Measurements from ENCODE around the gene PCGF6. TPM values are rescaled to one million over a fixed set of nuclear protein-coding genes. Genes with fewer than 3 reads are reported as not detected.
A peak's percentile ranks its signal among the peaks of the same experiment; 100 is the strongest.

Gene PCGF6
- 24.7 TPM for total RNA-seq (2021; ENCODE audit: unreplicated experiment)
- 8.4 and 12.5 TPM in 2 replicates for polyA plus RNA-seq (2012)
- Bru-seq, nascent RNA = percentile 77 among the genes with signal in this experiment
- percentile 78 among the genes with signal in this experiment for BruChase-seq, experiment 1, labeled RNA remaining after a 6-hour chase
- percentile 72 among the genes with signal in this experiment for BruChase-seq, experiment 2, labeled RNA remaining after a 2-hour chase
- long read RNA-seq, transcript PCGF6-202 (10 exons, 2,230 nt) = major isoform, 55 of 77 reads
- long read RNA-seq, partial matches to known transcripts = 2 of 77 reads
- long read RNA-seq, other reads (novel, unspliced or antisense) = 20 of 77 reads

- intact Hi-C loops (cut with micrococcal nuclease) = no loop called here
- POLR2A ChIA-PET = no interaction called here
- Histone ChIP-seq H3K9ac (ENCODE audit: low read length) (peak within 1 kb of the TSS; percentile 94), H3K27me3 (ENCODE audit: insufficient read depth, low read length) (no peaks in the 10 kb centered on the region), H3K4me2 (ENCODE audit: low read length) (peak within 1 kb of the TSS; percentile 83), H3K79me2 (ENCODE audit: insufficient read depth, low read length) (peaks cover 30% of the 10 kb centered on the region), H3K9me3 (ENCODE audit: control insufficient read depth in 1 of 2, insufficient read depth in 1 of 2, low read depth in 1 of 2, low read length in 2 of 2) (no peaks in the 10 kb centered on the region), H2AFZ (ENCODE audit: low read depth, low read length, poor library complexity, severe bottlenecking) (peak within 1 kb of the TSS; percentile 93), H3K4me1 (ENCODE audit: control insufficient read depth in 1 of 2, insufficient read depth in 2 of 2, low read length in 2 of 2) (peaks cover 3 to 21% of the 10 kb centered on the region in 2 experiments; a peak in 3 of 4 replicates), H3K27ac (ENCODE audit: low read depth, low read length) (peak within 1 kb of the TSS; percentile 84), H3K9me2 (ENCODE audit: insufficient read depth) (no peaks in the 10 kb centered on the region), H3K36me3 (ENCODE audit: control insufficient read depth in 1 of 2, insufficient read depth in 2 of 2, low read length in 2 of 2) (peaks cover 18 to 19% of the 10 kb centered on the region in 2 experiments), H3K4me3 (replicated peaks in 1 of 2; ENCODE audit: low read depth in 1 of 2, low read length in 2 of 2) (peak within 1 kb of the TSS; percentile 87 to 89), H4K20me1 (ENCODE audit: insufficient read depth) (no peaks in the 10 kb centered on the region)
- DNase-seq (ENCODE audit: low read depth, low spot score) (peak; percentile 58), ATAC-seq (peak; percentile 90)
- BruUV-seq (replicated peaks) = no TSS peak
- CTCF ChIA-PET = interaction anchor here (1.1 to 1.4 kb wide), 3 partner anchors 17 to 111 kb away, joined by 3 to 5 read pairs (median 5); no protein-coding TSS in a partner anchor
- TF ChIP-seq ZBTB33 (IDR thresholded peaks at IDR 0.05; ENCODE audit: extremely low read depth, insufficient replicate concordance, low read length) (no peak), POLR2AphosphoS5 (IDR thresholded peaks at IDR 0.05; ENCODE audit: low read depth, low read length) (peak; percentile 86), YY1 (IDR thresholded peaks at IDR 0.05; ENCODE audit: extremely low read depth, insufficient replicate concordance, low read depth, low read length) (no peak), POLR2A (IDR thresholded peaks at IDR 0.05; ENCODE audit: borderline replicate concordance, extremely low read depth, insufficient read depth, insufficient read length) (peak; percentile 53), CTCF (IDR thresholded peaks at IDR 0.05 in 2 of 3, conservative IDR thresholded peaks at IDR 0.05 in 1 of 3; ENCODE audit: borderline replicate concordance in 1 of 3, insufficient read depth in 1 of 3, low read depth in 2 of 3, low read length in 2 of 3) (0 out of 6 replicates have a peak, but pooled peaks of 2 of the 3 experiments have one; percentile 10 to 12), MAX (IDR thresholded peaks at IDR 0.05) (peak; percentile 49; the same call in 1 of the 2 replicates), ZFX (IDR thresholded peaks at IDR 0.05) (peak; percentile 96), TCF7L2 (IDR thresholded peaks at IDR 0.05; ENCODE audit: borderline replicate concordance, extremely low read depth, insufficient read depth, insufficient read length) (peak; percentile 8)
- RAD21 ChIA-PET (ENCODE audit: low non-redundant PET in 1 of 2, low total read pairs in 2 of 2, uncharacterized antibody in 2 of 2, unreplicated experiment in 2 of 2) = no interaction called here
Measured at GRCh38 chr10:103350517-103351260, at the start of gene PCGF6. Gene PCGF6, minus strand, starts transcription at chr10:103351140. Its CDS starts 74 bp downstream, at chr10:103351066.

Data from HCT116 (cell line).